Fibroblast of lung (primary cell): Measurements from ENCODE around the gene ITGB3.

Source experiments
- EZH2 ChIP-seq: IDR thresholded peaks from 2 replicates; pipeline ENCODE4 v1.5.1; 2012; ENCODE audit warnings: low read length, control low read depth, mild to moderate bottlenecking; ENCODE audit errors: missing control alignments
- TF ChIP-seq, protein P1 (sequence below), 2 donors: IDR thresholded peaks in 1 of 2; conservative IDR thresholded peaks in 1 of 2; 1 replicate in 1 of 2; 2 replicates in 1 of 2; pipeline ENCODE4 v1.5.1; 2011 to 2012; ENCODE audit warnings: low read length in 2 of 2, control low read depth in 1 of 2, inconsistent platforms in 1 of 2, low read depth in 1 of 2, mild to moderate bottlenecking in 1 of 2

DNA sequence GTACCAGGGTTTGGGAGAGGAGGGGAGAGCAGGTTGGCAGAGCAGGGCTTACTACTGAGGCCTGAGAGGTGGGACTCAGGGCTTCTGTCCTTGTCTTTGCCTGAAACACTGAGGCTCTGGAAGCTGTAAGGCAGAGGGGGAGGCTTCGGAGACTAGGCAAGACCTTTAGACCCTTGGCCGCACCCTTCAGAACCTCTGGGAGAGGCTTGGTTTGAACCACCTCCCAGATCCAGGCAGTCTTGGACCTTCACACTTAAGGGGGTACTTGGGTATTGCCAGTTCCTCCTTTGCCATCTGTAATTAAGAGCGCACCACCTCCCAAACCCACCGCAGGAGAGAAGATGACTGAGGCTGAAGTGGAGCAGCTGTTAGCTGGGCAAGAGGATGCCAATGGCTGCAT, 31.6 kb upstream of the ITGB3 start:
- TF ChIP-seq, protein P1, sequence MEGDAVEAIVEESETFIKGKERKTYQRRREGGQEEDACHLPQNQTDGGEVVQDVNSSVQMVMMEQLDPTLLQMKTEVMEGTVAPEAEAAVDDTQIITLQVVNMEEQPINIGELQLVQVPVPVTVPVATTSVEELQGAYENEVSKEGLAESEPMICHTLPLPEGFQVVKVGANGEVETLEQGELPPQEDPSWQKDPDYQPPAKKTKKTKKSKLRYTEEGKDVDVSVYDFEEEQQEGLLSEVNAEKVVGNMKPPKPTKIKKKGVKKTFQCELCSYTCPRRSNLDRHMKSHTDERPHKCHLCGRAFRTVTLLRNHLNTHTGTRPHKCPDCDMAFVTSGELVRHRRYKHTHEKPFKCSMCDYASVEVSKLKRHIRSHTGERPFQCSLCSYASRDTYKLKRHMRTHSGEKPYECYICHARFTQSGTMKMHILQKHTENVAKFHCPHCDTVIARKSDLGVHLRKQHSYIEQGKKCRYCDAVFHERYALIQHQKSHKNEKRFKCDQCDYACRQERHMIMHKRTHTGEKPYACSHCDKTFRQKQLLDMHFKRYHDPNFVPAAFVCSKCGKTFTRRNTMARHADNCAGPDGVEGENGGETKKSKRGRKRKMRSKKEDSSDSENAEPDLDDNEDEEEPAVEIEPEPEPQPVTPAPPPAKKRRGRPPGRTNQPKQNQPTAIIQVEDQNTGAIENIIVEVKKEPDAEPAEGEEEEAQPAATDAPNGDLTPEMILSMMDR (conservative IDR thresholded peaks at IDR 0.05 in 1 of 2, IDR thresholded peaks at IDR 0.05 in 1 of 2; ENCODE audit: low read depth in 1 of 2, low read length in 2 of 2) = no peak
- no peak for TF ChIP-seq EZH2
